ENCODE data around the gene SUCO. TPM values are rescaled to one million over a fixed set of nuclear protein-coding genes. Genes with fewer than 3 reads are reported as not detected.

SUCO gene
- polyA plus RNA-seq, 1 of the 3 experiments (the other 2 are of a cell fraction) = 5.4 TPM

DNA sequence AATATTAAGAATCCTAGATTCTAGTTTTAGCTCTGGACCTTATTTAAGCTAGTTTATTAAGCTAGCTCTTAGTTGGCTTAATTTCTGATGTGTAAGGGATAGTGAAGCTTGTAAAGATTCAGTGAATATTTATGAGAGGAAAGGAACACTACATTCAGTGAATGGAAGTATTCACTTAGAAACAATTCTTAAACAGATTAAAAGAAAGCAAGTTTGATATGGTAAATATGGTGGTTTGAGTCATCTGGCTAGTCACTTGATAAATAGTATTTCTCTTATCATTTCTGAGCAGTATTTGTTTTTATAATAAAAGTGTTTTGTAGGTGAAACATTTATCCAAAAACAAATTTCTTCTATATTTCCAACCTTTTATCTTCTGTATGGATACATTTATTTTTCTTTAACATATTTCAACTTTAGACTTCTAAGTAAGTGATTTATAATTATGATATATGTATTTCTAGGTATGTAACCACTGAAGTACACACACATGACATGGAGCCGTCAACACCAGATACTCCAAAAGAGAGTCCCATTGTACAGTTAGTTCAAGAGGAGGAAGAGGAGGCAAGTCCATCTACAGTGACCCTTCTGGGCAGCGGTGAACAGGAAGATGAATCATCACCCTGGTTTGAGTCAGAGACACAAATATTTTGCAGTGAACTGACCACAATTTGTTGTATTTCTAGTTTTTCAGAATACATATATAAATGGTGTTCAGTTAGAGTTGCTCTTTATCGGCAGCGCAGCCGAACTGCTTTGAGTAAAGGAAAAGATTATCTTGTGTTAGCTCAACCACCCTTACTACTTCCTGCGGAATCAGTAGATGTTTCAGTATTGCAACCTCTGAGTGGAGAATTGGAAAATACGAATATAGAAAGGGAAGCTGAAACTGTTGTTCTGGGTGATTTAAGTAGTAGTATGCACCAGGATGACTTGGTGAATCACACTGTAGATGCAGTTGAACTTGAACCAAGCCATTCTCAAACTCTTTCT, 55.6 kb downstream of the SUCO start (continued):
- TF ChIP-seq, protein P1, sequence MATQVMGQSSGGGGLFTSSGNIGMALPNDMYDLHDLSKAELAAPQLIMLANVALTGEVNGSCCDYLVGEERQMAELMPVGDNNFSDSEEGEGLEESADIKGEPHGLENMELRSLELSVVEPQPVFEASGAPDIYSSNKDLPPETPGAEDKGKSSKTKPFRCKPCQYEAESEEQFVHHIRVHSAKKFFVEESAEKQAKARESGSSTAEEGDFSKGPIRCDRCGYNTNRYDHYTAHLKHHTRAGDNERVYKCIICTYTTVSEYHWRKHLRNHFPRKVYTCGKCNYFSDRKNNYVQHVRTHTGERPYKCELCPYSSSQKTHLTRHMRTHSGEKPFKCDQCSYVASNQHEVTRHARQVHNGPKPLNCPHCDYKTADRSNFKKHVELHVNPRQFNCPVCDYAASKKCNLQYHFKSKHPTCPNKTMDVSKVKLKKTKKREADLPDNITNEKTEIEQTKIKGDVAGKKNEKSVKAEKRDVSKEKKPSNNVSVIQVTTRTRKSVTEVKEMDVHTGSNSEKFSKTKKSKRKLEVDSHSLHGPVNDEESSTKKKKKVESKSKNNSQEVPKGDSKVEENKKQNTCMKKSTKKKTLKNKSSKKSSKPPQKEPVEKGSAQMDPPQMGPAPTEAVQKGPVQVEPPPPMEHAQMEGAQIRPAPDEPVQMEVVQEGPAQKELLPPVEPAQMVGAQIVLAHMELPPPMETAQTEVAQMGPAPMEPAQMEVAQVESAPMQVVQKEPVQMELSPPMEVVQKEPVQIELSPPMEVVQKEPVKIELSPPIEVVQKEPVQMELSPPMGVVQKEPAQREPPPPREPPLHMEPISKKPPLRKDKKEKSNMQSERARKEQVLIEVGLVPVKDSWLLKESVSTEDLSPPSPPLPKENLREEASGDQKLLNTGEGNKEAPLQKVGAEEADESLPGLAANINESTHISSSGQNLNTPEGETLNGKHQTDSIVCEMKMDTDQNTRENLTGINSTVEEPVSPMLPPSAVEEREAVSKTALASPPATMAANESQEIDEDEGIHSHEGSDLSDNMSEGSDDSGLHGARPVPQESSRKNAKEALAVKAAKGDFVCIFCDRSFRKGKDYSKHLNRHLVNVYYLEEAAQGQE (IDR thresholded peaks at IDR 0.05; ENCODE audit: low read depth, low read length) = no peak
- TF ChIP-seq MEF2A (IDR thresholded peaks at IDR 0.05; ENCODE audit: borderline replicate concordance, low read depth) (0 out of 2 replicates have a peak, but pooled peaks have one; percentile 7), TEAD4 (IDR thresholded peaks at IDR 0.05; ENCODE audit: borderline replicate concordance, insufficient read depth) (no peak), FOXJ3 (CRISPR knock-in tag; IDR thresholded peaks at IDR 0.05) (no peak), JUND (IDR thresholded peaks at IDR 0.05) (peak; percentile 92), GABPA (IDR thresholded peaks at IDR 0.05; ENCODE audit: low read depth) (peak; percentile 31; the same call in 1 of the 2 replicates), CHD2 (IDR thresholded peaks at IDR 0.05; ENCODE audit: low read length, partially characterized antibody) (no peak)
- TF ChIP-seq, protein P2, sequence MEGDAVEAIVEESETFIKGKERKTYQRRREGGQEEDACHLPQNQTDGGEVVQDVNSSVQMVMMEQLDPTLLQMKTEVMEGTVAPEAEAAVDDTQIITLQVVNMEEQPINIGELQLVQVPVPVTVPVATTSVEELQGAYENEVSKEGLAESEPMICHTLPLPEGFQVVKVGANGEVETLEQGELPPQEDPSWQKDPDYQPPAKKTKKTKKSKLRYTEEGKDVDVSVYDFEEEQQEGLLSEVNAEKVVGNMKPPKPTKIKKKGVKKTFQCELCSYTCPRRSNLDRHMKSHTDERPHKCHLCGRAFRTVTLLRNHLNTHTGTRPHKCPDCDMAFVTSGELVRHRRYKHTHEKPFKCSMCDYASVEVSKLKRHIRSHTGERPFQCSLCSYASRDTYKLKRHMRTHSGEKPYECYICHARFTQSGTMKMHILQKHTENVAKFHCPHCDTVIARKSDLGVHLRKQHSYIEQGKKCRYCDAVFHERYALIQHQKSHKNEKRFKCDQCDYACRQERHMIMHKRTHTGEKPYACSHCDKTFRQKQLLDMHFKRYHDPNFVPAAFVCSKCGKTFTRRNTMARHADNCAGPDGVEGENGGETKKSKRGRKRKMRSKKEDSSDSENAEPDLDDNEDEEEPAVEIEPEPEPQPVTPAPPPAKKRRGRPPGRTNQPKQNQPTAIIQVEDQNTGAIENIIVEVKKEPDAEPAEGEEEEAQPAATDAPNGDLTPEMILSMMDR (IDR thresholded peaks at IDR 0.05) = no peak
- TF ChIP-seq, protein P3, sequence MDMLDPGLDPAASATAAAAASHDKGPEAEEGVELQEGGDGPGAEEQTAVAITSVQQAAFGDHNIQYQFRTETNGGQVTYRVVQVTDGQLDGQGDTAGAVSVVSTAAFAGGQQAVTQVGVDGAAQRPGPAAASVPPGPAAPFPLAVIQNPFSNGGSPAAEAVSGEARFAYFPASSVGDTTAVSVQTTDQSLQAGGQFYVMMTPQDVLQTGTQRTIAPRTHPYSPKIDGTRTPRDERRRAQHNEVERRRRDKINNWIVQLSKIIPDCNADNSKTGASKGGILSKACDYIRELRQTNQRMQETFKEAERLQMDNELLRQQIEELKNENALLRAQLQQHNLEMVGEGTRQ (IDR thresholded peaks at IDR 0.05; ENCODE audit: borderline replicate concordance, low read depth, low read length) = no peak

DNA sequence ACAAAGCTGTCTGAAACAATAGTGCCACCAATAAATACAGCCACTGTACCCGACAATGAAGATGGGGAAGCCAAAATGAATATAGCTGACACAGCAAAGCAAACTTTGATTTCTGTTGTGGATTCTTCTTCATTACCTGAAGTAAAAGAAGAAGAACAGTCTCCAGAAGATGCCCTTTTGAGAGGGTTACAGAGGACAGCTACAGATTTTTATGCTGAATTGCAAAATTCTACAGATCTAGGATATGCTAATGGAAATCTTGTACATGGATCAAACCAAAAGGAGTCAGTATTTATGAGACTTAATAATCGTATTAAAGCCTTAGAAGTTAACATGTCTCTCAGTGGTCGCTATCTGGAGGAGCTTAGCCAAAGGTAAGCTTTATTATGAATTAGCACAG, 56.6 kb downstream of the SUCO start:
- ChIA-PET POLR2A (no interaction called here), CTCF (interaction anchor here (0.8 kb wide), 1 partner anchor 130 kb away, joined by 3 read pairs; no protein-coding TSS in a partner anchor)
- Histone ChIP-seq H3K27ac (ENCODE audit: low read depth in 2 of 2, low read length in 1 of 2) (peak overlapping the region; percentile 75 to 81), H3K4me3 (ENCODE audit: low read depth in 2 of 2, low read length in 1 of 2) (no peak overlapping the region), H4K20me1 (ENCODE audit: insufficient read depth) (no peaks in the 10 kb centered on the region), H3K9ac (peak overlapping the region; percentile 0; the same call in 1 of the 2 replicates), H3K4me1 (ENCODE audit: control insufficient read depth in 1 of 2, insufficient read depth in 2 of 2, low read depth in 1 of 2, low read length in 1 of 2) (peaks cover 0 to 39% of the 10 kb centered on the region in 2 experiments; a peak in 2 of 4 replicates), H3K9me3 (no peaks in the 10 kb centered on the region), H2AFZ (ENCODE audit: low read depth) (no peak overlapping the region), H3K36me3 (replicated peaks in 1 of 2; ENCODE audit: control insufficient read depth in 1 of 2, insufficient read depth in 2 of 2, low read length in 1 of 2) (peaks cover 33 to 43% of the 10 kb centered on the region in 2 experiments), H3K79me2 (ENCODE audit: insufficient read depth) (peaks cover 36% of the 10 kb centered on the region), H3K27me3 (ENCODE audit: insufficient read depth) (no peaks in the 10 kb centered on the region), H3K9me2 (no peaks in the 10 kb centered on the region), H3K4me2 (peak overlapping the region; percentile 38; the same call in 1 of the 2 replicates), H3F3A (replicated peaks; ENCODE audit: insufficient read depth) (peaks cover 54% of the 10 kb centered on the region)
- DNase-seq = no peak
- WGBS (ENCODE audit: low lambda C conversion rate) = 92% methylated on average over 3 of the region's 3 CpGs
- TF ChIP-seq SIN3A (IDR thresholded peaks at IDR 0.05; ENCODE audit: borderline replicate concordance, low read depth, low read length) = no peak
- no peak for TF ChIP-seq CHD2 (IDR thresholded peaks at IDR 0.05; ENCODE audit: low read length, partially characterized antibody)
- TF ChIP-seq, protein P4, sequence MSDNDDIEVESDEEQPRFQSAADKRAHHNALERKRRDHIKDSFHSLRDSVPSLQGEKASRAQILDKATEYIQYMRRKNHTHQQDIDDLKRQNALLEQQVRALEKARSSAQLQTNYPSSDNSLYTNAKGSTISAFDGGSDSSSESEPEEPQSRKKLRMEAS (IDR thresholded peaks at IDR 0.05; ENCODE audit: low read depth) = no peak
- TF ChIP-seq JUND (IDR thresholded peaks at IDR 0.05) = no peak
- no peak for TF ChIP-seq POLR2AphosphoS5 (IDR thresholded peaks at IDR 0.05; ENCODE audit: low read depth, low read length)
- no peak for TF ChIP-seq MEF2A (IDR thresholded peaks at IDR 0.05; ENCODE audit: borderline replicate concordance, low read depth)
- TF ChIP-seq, protein P1 (IDR thresholded peaks at IDR 0.05; ENCODE audit: low read depth, low read length) = no peak
- TF ChIP-seq TEAD4 (IDR thresholded peaks at IDR 0.05; ENCODE audit: borderline replicate concordance, insufficient read depth) = no peak
- no peak for TF ChIP-seq NRF1 (IDR thresholded peaks at IDR 0.05; ENCODE audit: low read depth, low read length)
- TF ChIP-seq RFX5 (IDR thresholded peaks at IDR 0.05; ENCODE audit: low read length) = no peak

Measured in SK-N-SH (cell line).